ENCODE data around the gene HAUS6.
"Not testable (repeated sequence)": the region's sequence is repeated elsewhere in the genome, so short reads cannot be mapped to it uniquely, and the experiment has no call there.

Gene HAUS6

DNA sequence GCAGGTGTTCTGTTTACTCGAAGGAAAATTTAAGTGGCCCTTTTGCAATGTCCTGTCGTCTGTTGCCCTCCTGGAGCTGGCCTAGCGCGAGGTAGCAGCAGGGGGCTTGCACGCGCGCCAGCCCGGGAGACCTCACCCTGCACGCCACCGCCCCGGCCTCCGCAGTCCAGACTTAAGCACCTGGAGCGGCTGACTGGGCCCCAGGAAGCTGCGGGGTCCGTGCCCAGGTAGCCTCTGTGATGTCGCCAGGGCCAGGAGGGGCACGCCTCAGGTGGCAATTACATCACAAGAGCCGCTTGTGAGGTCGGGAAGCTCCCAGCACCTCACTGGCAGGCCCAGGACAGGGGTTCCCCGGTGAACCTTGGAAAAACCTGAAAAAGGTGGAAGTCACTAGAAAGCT is 69.7 kb downstream of the HAUS6 start, which contains the start of gene SAXO1:
Gene SAXO1 (minus strand): TSS at position 195 of the 400 bp plus-strand sequence. CDS start 301 bp downstream, outside the sequence.
- no peak for DNase-seq (ENCODE audit: low read depth in 2 of 2)

- no peak for DNase-seq (ENCODE audit: low read depth in 2 of 2)
These were observed 70.3 kb downstream of the HAUS6 start for GRCh38 chr9:19032406-19032805.

GRCh38 chr9:19030899-19031298 is 71.8 kb downstream of the HAUS6 start:
- DNase-seq (ENCODE audit: low read depth in 2 of 2), result no peak

DNA sequence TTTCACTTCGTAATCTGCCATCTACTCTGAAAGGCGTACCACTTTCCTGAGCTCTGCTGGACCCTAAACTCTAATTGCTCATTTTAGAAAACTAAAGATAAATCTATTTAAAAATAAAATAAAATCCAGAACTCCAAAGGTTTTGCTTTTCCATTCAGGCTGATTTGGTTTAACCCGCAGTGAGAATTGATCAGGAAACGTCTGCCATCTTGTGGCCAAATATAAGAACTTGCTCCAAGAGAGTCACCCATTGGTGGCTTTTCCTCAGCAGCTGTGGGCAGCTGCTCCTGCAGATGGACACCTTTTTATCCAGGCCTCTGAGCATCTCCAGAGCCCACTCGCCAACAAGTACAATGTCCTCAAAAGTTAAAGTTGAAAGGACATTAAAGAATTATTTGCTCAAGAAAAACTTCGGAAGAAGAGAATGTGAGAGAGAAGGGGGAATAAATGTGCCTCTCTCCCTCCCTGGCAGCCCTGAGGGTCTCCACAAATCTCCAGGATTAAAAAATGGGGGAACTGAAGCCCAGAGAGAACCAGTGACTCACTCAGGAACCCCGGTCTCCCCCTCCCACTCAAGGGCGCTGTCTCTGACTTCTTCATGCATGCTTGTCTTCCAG is 73.8 kb downstream of the HAUS6 start:
- no peak for DNase-seq (ENCODE audit: low read depth in 2 of 2)

GRCh38 chr9:19027825-19028224 is 74.9 kb downstream of the HAUS6 start:
- DNase-seq (ENCODE audit: low read depth in 2 of 2), result no peak

DNA sequence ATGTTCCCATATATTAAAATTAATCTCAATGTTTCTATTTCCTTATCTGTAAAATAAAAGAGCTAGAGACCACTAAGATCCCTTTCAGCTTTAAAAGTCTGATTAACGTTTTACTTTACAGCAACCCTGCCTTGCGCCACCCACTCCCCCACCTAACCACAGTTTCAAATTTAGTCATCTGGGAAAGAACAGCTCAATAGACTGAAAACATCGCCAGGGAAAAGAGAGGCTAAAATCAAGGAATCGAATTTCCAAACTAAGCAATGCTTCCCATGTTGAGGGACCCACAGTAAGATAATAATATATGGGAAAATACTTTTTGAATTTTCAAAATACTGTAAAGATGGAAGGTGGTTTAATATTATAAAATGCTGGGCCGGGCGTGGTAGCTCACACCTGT is 76.3 kb downstream of the HAUS6 start:
- DNase-seq (ENCODE audit: low read depth in 2 of 2), result no peak

DNA sequence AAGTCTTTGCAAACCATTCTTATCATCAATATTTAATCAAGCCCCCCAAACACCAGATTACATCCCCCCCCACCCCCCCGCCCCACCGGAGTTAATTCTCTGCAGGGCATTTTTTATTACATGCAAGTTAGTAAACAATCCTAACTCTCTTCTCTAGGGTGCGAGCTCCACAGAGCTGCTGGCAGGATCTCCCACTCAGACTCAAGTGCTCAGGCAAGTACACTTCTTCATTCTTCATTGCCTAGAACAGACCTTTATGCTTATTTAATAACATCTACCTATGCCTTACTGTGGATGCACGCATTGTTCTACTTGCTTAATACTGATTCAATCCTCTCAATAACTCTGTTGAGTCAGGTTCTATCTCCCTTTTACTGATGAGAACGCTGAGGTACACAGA is 79.6 kb downstream of the HAUS6 start:
- DNase-seq (ENCODE audit: low read depth in 2 of 2), result no peak

GRCh38 chr9:19022206-19022605 is 80.5 kb downstream of the HAUS6 start:
- no peak for DNase-seq (ENCODE audit: low read depth in 2 of 2)

DNA sequence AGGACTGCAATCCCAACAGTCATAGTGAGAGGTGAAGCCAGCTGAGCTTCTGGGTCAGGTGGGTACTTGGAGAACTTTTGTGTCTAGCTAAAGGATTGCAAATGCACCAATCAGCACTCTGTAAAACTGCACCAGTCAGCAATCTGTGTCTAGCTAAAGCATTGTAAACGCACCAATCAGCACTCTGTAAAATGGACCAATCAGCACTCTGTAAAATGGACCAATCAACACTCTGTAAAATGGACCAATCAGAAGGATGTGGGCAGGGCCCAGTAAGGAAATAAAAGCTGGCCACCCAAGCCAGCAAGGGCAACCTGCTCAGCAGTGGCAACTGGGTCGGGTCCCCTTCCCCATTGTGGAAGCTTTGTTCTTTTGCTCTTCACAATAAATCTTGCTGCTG is 81.1 kb downstream of the HAUS6 start:
- DNase-seq (ENCODE audit: low read depth in 2 of 2), result not testable (repeated sequence)

GRCh38 chr9:19020886-19021455 is 81.7 kb downstream of the HAUS6 start:
- no peak for DNase-seq (ENCODE audit: low read depth in 2 of 2)

GRCh38 chr9:19018201-19018600 is 84.5 kb downstream of the HAUS6 start:
- no peak for DNase-seq (ENCODE audit: low read depth in 2 of 2)

DNA sequence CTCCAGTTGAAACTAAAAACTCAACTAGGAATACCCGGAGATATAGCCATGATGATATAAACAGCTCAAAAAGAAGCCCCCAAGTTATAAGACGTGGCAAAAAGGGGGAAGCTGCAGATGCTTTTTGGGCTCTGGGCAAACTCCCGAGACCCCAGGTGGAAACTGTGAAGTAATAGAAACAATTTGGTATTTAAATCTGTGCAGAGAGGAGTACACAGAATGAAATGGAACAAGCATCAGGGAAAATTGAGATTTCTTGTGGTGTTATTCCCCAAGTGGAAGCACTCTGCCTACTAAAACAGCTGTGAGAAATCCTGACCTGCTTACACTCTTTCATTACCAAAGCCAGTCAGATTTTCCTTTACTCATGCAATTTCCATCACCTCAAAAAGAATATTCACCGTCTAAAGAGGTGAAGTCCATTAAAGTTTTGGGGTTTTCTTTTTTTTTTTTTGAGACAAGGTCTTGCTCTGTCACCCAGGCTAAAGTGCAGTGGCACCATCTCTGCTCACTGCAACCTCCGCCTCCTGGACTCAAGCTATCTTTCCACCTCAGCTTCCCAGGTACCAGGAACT is 93.2 kb downstream of the HAUS6 start:
- no peak for DNase-seq (ENCODE audit: low read depth in 2 of 2)

Measured in fibroblast of skin of left biceps (primary cell).